ENCODE data around the gene AKT3.

DNA sequence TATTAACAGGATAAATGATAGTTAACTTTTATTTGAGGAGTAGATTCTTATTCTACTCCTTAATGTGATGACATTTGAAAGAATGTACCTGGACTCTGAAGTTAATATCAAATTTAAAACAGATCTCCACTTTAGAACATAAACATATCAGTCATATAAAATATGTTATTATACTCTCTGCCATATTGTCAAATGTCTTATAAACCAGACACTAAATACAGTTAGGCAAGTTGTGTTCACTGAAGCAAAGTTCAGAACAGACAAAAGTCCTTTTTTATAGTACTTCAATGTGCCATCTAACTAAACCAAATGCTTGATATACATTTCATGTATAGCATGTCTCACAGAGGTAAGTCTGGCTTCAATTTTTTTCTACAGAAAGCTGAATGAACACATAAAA, 285.2 kb downstream of the AKT3 start:
- TF ChIP-seq CTCF (IDR thresholded peaks at IDR 0.05; ENCODE audit: low read depth, low read length, poor library complexity, severe bottlenecking), result no peak
- TF ChIP-seq EZH2phosphoT487 (IDR thresholded peaks at IDR 0.05; ENCODE audit: borderline replicate concordance, low read length), result no peak
